ENCODE measurements around the gene SP5.

The SP5 gene

GRCh38 chr2:170715932-170716777 is 1.0 kb downstream of the SP5 start:
- no peak for TF ChIP-seq CTCF (IDR thresholded peaks at IDR 0.05; ENCODE audit: borderline replicate concordance, insufficient read depth, low read depth, low read length)
- H3K4me3 ChIP-seq (ENCODE audit: low read depth, low read length) = no peak overlapping the region

- no peak overlapping the region for H3K4me3 ChIP-seq (ENCODE audit: low read depth, low read length)
- TF ChIP-seq CTCF (IDR thresholded peaks at IDR 0.05; ENCODE audit: borderline replicate concordance, insufficient read depth, low read depth, low read length) = peak; percentile 21; the same call in 1 of the 2 replicates
Observed at GRCh38 chr2:170716851-170717598, 1.9 kb downstream of the SP5 start.

GRCh38 chr2:170717599-170717963 is 2.4 kb downstream of the SP5 start:
- TF ChIP-seq CTCF (IDR thresholded peaks at IDR 0.05; ENCODE audit: borderline replicate concordance, insufficient read depth, low read depth, low read length) = no peak
- H3K4me3 ChIP-seq (ENCODE audit: low read depth, low read length) = no peak overlapping the region

- no peak for TF ChIP-seq CTCF (IDR thresholded peaks at IDR 0.05; ENCODE audit: borderline replicate concordance, insufficient read depth, low read depth, low read length)
- H3K4me3 ChIP-seq (ENCODE audit: low read depth, low read length) = no peak overlapping the region
Observed at GRCh38 chr2:170717991-170718589, 3.0 kb downstream of the SP5 start.

- H3K4me3 ChIP-seq (ENCODE audit: low read depth, low read length) = no peak overlapping the region
Observed at GRCh38 chr2:170719810-170720209, 4.7 kb downstream of the SP5 start.

GRCh38 chr2:170721678-170722077 is 6.5 kb downstream of the SP5 start:
- TF ChIP-seq CTCF (IDR thresholded peaks at IDR 0.05; ENCODE audit: borderline replicate concordance, insufficient read depth, low read depth, low read length) = no peak
- no peak overlapping the region for H3K4me3 ChIP-seq (ENCODE audit: low read depth, low read length)

More at GRCh38 chr2:170719810-170720209, 4.7 kb downstream of the SP5 start:
- TF ChIP-seq CTCF (IDR thresholded peaks at IDR 0.05; ENCODE audit: borderline replicate concordance, insufficient read depth, low read depth, low read length) = no peak

All from GM12875 (cell line).